Activated CD4-positive, alpha-beta T cell treated with anti-CD3 and anti-CD28 coated beads, Interleukin-2, amount 50 U/mL, for 4 hours (primary cell): ENCODE results near the gene ZNF219.

Experiments
- DNase-seq, 2 experiments: peaks; one replicate each; pipeline ENCODE4 v3.0.0-alpha.2; 2020

ZNF219 gene

DNA sequence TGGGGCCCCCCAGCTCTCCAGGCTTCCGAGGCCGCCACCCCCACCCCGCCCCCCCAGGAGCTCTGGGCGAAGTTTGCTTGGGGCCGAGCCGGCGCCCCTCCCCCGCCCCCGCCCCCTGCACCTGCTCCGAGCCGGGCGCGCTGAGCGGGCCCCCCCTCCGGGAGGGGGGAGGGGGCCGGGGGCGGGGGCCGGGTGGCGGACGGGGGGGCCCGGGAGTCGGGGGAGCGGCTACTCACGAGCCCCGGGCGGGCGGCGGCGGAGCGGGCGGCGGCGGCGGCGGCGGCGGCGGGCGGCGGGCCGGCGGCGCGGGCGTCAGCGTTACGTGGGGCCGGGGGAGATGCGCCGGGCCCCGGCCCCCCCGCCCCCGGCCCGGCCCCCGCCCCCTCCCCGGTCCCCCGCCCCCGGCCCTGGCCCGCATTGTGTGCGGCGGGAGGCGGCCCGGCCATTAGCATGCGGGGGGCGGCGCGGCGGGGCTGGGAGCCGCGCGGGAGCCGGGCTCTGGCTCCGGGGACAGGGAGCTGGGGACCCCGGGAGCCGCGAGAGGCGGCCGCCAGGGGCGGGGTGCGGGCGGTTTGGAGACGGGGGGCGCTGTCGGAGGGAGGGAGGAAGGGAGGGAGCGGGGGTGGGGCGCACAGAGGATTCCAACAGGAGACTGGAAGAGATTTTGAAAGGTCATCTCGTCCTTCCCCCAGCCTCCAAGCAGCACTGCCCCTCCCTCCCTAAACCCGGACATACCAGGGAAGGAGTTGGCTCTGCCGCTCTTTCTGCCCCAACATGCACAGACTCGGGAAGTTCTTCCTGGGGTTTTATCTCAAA lies at the start of gene ZNF219:
Gene ZNF219, minus strand, starts transcription at position 580 of the 816 bp plus-strand sequence. CDS start 5,064 bp downstream, outside the sequence.
- peak in 1 of 2 experiments; percentile 12 for DNase-seq

- no peak for DNase-seq
Measured at GRCh38 chr14:21145437-21145836, 47.0 kb upstream of the ZNF219 start.

- no peak for DNase-seq
Measured at GRCh38 chr14:21142357-21142756, 43.9 kb upstream of the ZNF219 start.

- no peak for DNase-seq
Measured at GRCh38 chr14:21136024-21136423, 37.6 kb upstream of the ZNF219 start.

- DNase-seq = no peak
Measured at GRCh38 chr14:21133901-21134300, 35.4 kb upstream of the ZNF219 start.

GRCh38 chr14:21123429-21123828 lies 25.0 kb upstream of the ZNF219 start:
- no peak for DNase-seq

DNA sequence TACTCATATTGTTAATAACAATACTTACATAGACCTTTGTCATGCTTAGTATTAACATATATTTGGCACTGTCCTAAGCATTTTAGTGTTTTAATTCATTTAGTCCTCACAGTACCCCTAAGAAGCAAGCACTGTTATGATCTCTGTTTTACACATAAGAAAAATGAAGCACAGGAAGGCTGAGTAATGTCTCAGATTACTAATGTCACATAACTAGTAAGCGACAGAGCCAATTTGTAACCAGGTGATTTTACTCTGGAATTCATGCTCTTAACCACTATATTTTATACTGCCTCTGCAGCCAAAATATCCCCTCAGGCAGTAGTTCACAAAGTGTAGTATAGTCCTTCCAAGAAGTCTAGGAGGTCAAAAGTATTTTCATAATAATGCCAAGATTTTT lies 22.7 kb upstream of the ZNF219 start:
- no peak for DNase-seq

DNA sequence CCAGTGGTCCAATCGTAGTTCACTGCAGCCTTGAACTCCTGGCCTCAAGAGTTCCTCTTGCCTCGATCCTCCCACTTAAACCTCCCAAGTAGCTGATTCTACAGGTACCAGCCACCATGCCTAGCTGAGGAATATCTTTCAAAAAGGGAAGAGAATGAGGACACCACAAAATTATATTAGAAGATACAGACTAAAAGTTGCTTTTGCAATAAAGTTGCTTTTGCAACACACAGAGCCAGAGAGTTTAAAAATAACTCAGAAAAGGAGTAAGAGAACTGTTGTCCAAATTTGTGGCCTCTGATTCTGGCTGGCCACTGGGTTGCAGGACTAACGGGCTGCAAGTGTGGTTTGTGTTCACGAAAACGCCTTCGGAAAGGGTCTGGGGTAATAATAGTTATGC lies 22.2 kb upstream of the ZNF219 start:
- DNase-seq = no peak

- DNase-seq = no peak
Measured at GRCh38 chr14:21118933-21119332, 20.5 kb upstream of the ZNF219 start.

GRCh38 chr14:21113369-21113768 lies 14.9 kb upstream of the ZNF219 start:
- no peak for DNase-seq

GRCh38 chr14:21112255-21112654 lies 13.8 kb upstream of the ZNF219 start:
- no peak for DNase-seq

- no peak for DNase-seq
Measured at GRCh38 chr14:21109377-21110138, 11.1 kb upstream of the ZNF219 start.

- DNase-seq = no peak
Measured at GRCh38 chr14:21108791-21109190, 10.3 kb upstream of the ZNF219 start.

DNA sequence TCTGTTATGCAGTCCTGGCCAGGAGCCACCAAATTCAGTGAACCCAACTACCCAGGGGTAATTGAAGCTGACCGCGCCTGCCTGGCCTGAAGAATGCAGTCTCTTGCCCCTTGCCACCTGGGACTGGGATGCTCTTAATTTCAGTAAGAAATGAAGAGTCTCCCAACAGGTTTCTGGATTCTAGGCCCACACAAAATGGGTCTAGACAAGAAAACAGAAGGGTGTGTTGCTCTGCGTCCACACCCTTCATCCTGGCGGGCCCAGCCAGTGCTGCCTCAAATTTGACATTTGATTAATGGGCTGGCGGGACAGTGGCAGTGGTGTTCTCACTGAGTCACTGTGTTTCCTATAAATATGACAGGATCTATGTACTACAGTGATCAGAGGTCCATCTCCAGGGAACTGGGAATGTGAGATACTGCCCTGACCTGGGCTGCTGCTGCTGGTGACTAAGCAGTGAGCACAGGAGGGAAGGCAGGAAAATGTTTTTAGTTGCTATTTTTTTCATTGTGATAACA lies 8.9 kb upstream of the ZNF219 start:
- DNase-seq = no peak

DNA sequence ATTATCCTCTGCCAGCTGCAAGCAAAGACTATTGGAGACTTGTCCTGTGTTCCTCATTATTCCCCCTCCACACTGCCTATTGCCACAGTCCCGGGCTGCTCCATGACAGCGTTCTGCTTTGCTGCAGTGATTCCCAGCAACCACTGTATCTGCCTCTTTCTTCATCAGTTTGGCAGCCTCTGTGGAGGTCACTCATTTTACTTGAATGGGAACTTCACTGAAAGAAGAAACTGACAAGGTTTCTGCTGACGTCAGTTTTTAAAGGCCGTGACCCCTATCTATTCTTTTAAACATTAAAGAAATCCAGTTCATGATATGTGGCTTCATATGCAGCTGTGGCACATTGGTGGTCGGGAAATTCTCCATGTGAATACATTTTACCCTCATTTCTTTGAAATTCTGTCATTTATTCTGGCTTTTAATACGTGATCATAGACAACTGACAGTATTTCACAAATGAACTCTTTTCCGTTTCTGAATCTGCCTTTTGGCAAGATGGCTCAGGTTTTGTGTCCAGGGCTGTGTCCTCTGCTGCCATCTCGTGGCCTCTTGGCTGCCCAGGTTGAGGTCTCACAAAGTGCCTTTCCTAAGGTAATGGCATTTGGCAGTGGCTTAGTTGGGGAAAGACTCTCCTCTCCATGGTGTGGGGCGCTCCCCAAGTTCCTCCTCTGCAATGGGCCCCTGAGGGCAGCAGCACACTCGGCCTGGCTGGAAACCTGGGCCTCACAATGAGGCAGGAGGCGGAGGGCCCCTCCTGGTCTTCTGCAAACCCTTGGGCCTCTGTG lies 8.2 kb upstream of the ZNF219 start:
- peak; percentile 75 to 77 for DNase-seq

DNA sequence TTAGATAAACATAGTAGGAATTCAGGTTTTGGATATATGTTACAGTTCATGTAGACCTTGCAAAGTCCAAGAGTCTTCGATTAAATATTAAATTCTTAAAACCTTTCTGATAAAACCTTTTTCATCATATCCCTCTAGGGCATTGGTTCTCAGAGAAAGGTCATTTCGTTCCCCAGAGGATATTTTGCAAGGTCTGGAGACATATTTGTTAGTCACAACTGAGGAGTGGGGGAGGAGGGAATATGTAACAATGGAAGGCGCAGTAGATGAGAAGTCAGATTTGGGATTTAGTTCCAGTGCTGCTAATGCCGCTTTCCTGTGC lies 7.7 kb upstream of the ZNF219 start:
- DNase-seq = no peak

GRCh38 chr14:21105095-21105494 lies 6.6 kb upstream of the ZNF219 start:
- no peak for DNase-seq

DNA sequence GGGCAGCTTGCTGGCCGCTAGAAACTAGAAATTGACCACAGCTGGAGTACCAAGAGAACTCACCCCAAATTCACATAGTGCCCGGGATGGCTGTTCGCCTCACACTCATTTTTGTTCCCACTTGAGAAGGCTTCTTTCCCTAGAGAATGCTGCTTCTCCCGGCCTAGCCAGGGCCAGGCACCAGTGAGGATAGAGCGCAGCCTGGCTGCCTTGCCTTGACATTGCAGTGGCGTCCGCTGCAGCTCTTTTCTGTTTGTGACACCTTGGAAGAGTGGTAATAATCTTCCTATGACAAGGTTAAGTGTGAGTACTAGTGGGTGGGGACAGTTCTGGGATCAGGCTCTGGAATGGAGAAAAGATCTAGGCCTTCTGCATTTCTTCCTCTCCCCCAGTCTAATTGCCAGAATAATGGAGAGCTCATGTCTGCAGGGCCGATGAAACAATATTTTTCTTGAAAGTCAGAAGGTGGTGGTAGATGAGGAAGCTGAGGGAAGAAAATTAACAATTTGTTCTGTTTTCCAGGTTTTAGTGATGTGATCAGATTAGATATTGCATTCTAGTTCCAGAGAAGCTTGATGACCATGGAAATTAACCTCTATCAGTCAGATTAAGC lies 6.1 kb upstream of the ZNF219 start:
- peak; percentile 50 to 52 for DNase-seq

DNA sequence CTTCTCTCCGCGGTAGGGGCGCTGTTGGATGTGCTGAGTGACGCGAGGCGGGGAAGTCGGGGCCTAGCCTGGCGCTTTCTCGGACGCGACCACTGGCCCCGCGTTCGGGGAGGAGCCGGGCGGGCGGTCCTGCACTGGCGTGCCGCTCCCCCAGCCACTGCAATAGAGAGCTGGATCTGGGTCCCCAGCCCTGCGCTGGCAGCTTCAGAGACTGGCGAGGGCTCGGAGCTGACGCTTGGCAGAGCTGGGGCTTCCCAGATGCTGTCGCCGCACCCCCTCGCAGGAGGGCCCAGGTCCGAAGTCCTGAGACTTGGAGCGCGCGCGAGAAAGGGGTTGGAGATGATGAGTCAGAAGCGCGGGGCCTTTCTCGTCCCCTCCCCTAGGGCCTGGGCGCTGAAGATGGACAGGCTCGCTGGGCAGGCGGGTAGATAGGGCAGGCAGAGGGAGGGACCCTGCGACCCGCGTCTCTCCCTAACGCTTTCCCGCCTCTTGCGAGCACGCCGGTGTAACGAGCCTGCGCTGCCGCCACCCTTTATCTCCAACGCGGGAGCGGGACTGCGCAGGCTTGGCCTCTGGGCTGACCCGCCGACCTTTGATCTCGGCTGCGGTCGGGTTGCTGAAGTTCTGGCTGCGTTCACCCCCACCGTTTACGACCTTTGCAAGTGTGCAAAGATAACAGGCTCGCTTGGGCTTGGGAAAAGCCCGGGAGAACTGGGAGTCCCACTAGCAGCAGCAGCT lies 5.4 kb upstream of the ZNF219 start:
- DNase-seq = peak; percentile 93

- DNase-seq = no peak
Measured at GRCh38 chr14:21103411-21103709, 4.9 kb upstream of the ZNF219 start.

DNA sequence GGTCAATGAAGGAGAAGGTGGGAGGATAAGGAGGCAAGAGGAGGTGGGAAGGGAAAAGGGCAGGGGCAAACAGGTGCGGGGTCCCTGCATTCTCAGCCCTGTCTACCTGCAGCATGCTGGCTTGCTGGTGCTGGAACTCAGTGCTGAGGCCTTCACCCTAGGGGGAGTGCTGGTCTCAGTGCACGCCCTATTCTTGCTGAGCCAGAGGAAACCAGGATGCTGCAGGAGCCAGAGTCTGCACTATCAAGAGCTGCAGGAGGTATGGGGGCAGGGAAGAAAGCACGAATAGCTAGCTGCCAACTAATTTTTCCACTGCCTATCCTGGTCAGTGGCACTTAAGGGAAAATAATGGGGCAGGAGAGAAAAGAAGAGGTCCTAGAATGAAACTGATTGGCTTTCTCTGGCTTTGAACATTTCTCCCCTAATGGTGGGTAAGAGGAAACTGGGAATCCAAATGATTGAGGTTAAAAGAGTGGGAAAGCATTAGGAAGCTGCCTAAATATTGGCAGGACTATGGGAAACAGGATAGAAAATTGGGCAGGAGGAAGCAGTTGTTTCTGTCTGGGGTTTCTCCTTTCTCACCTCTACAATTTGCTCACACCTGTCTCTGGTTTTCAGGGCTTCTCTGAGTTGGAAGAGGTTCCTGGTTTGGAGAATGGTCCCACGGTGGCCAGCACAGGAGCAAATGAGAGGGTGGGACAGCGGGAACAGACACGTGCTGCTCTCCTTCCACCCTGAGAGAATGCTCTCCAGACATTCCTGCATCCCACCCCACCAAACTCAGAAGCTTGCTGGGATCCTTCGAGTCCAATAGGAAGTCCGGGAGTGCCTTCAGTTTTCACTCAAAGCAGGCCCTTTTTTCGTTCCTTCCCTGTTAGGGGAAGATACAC lies 4.3 kb upstream of the ZNF219 start:
- no peak for DNase-seq
